HG03354 (cell line): Measurements from ENCODE around the gene UBE2D2.

Experiments
- ATAC-seq: cut with Tn5 transposase; IDR thresholded peaks from one replicate; pipeline ENCODE4 v1.9.1; 2021; ENCODE audit warnings: mild to moderate bottlenecking; ENCODE audit not compliant: unreplicated experiment, poor library complexity, severe bottlenecking

The UBE2D2 gene

DNA sequence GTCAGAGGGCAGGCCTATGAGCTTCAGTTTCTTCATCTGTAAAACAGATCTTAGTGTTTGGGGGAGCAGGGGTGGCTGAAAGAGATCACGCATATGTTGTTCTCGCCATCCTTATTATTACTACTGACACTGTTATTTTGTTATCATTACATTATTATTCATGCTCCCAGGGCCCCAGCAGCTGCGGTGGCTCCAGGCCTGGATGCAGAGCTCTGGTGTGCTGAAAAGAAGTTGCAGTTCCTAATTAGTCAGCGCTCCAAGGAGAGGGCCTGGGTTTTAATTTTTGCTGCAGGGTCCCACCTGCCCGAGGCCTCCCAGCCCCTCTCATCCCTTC is 106.6 kb downstream of the UBE2D2 start:
- ATAC-seq: no peak

DNA sequence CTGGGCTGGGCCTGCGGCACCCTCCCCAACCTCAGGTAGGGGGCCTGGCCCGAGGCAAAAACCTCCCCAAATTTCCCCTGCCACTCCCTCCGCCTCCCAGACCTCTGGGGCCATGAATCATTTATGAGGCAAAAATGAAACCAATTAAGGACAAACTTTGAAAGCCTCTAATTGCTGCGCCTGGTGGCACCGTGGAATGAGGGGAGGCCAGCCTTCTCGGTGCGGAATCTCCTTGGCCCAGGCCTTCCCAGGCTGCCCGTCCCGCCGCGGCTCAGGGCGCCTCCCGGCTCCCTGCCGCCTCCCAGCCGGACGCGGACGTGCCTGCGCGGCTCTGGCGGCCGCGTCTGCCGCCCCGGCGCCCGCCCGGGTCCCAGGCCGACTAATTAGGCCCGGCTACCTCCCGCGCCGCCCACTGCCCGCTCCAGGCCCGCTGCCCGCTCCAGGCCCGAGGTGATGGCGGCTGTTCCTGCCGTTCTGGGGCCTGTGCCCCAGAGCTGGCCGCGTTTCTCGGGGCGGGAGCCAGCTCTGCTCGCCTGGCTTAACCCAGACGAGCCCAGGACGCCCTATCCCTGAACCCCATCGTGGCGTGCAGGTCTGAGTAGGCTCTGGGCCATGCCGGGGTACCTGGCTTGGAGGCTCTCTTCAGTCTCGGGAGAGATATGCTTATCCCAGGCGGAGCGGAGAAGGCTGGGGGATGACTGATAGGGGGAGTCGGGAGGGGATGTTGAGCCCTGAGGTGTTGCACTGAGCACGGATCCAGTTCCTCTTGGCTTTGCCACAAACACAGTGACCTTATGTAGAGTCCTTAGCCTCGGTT is 107.1 kb downstream of the UBE2D2 start:
- ATAC-seq: peak; percentile 8

DNA sequence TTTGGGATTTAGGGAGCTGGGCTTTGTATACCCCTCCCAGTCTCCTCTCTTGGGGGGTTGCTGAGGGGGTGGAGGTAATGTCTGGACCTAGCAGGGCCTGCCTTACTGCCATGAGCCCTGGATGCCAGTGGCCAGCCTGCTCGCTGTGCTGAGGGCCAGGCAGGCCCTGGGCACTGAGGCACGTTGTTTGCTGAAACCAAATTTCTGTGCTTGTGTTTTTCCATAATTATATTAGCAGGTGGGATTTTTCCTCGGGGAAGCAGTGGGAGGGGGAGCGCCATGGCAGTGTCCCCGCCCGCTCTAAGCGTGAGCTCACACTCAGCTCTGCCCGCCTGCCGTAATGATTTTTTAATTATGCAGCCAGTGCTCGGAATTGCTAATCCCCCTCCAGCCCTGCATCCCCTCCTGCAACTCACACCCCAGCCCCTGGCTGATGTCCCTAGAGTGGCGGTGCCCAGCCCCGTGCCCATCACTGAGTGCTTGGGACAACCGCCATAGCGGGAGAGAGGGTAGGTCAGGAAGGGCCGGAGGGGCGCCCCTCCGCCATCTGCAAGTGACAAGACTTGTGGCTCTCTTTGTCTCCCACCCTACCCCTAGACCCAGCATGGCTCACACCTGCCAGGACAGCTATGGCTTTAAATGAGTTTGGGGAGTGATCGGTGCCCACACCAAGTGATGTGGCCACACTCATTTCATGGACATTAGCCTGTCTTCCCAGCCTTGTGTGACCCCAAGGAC is 108.0 kb downstream of the UBE2D2 start:
- ATAC-seq: no peak

DNA sequence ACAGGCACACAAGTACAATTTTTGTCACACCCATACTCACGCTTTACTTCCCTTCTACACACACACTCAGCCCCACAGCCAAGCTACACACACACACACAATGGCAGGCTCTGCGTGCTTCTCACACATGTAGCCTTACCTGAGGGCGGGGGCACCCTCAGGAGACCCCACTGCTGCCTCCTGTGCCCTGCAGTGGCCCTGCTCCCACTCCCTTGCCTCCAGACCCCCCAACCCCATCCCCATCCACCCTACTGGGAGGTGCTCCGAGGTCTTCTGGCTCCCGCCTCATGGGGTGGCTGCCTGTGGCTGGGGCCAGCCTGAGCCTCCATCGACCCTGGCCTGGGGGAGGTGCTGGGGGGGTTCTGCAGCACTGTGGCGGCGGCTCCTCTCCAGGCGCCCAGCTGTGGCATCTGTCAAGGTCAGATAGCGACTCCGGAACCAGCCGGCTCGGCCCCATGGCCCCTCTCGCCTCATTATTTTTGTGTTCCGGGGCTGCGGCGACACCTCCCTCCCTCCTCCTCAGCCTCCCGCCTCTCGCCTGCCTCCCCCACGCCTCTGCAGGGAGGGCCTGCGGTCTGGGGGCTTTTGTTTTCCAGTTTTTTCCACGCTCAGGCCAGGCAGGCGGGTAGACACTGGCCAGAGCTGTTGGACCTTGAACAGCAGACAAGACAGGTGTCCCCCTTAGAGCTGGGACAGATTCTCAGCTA is 108.7 kb downstream of the UBE2D2 start:
- ATAC-seq: peak; percentile 41

DNA sequence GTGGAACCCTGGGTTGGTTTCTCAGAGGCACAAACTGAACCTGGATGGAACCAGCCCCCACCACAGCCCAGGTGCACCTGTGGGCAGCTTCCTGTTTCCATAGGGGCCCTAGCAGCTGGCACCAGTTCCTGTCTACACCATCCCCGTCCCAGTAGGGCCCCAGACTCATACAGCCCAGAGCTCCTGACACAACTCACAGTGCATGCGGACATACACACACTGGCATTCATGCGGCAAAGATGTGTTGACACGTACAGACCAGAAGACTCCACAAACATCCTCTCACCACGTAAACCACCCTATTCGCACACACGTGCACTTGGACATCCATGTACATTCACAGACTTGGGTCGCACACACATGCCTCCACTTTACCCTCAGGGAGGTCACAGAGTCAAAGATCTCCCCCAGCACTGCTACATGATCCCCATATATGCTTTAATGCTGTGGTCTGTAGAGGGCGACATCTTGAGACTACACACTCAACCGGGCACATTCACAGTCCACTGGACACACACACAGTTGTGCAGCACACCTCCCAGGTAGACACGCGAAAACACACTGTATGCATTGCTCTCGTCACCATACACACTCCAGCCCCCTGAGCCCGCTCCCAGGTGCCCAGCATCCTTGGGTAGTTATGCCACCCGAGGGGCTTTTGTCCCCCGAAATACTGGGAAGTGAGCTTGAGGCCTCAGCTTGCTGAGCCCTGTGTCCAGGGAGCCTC is 109.4 kb downstream of the UBE2D2 start:
- peak; percentile 66 for ATAC-seq

DNA sequence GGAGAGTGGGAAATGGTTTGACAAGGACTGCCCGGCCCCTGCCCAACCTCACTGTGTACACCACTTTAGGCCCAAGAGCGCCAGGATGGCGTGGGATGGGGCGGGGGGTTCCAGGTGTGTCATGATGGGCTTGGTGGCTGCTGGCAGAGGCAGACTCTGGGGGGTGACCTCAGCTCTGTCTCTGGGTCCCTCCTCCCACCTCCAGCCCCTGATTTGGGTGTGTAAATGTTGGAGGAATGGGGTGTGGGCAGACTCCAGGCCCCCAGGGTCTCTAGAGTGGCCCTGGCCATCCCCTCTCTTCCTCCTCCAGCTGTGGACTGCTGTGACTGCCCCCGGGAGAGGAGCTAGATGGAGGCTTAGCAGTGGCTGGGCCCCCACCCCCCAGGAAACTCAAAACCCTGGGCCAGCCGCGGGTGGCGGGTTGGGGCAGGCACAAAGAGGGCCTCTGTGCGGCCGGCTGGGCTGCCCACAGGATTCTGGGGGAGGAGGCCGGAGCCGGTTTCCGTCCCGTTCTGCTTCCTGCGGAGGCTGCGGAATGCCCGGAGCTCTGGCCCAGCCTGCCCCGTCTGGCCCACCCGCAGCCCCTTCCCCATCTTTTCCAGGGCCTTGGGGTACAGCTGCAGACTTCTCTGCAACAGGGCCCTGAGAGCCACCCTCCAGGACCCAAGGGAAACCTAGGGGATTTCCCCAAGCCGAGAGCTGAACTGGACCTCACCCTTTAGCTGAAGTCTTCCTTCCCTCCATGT is 110.1 kb downstream of the UBE2D2 start:
- ATAC-seq: no peak

DNA sequence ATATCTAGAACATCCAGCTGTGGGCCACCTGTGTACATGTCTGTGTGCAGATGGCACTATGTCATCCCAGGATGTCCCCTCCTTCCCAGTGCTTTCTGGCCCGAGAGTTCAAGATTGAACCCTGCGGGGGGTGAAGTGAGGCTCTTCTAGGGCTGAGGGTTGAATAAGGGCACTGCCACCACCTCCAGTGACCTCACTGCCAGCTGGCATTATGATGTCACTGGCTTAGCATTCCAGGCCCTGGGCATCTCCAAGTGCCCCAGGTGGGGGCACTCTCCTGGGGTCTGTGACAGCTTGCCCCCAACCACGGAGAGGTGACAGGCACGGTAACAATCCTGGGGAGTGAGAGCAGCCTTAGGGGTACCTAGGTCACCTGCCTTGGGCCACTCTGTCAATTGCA is 114.1 kb downstream of the UBE2D2 start:
- ATAC-seq: no peak

DNA sequence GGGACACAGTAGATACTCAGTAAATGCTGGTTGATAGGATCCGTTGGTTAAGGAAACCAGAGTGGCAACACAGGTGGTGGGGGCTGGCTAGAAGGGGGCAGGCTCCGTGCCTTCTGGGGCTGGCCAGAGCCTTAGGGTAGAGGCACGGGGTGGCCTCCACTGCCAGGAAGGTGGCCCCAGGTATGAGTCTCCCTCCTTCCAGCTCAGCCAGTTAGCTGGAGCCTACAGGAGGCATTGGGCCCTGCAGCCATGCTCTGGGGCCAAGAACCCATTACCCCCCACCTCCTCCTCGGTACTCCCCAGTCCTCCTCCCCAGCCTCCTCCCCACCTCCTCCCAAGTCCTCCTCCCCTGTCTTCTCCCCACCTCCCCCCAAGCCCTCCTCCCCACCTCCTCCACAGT is 114.7 kb downstream of the UBE2D2 start:
- no peak for ATAC-seq

DNA sequence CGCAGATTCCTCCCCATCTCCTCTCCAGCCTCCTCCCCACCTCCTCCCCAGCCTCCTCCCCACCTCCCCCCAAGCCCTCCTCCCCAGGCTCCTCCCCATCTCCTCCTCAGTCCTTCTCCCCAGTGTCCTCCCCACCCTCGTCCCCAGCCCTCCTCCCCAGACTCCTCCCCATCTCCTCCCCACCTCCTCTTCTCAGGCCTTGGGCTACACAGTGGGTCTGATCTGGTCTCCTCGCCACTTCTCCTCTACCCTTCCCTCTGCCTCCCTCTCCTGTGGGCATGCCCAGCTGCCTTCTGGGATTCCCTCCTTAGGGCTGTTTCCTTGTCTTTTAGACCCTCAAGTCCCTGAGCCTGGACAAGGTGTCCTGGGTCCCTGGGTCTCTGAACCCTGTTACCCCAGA is 115.3 kb downstream of the UBE2D2 start:
- ATAC-seq: no peak

DNA sequence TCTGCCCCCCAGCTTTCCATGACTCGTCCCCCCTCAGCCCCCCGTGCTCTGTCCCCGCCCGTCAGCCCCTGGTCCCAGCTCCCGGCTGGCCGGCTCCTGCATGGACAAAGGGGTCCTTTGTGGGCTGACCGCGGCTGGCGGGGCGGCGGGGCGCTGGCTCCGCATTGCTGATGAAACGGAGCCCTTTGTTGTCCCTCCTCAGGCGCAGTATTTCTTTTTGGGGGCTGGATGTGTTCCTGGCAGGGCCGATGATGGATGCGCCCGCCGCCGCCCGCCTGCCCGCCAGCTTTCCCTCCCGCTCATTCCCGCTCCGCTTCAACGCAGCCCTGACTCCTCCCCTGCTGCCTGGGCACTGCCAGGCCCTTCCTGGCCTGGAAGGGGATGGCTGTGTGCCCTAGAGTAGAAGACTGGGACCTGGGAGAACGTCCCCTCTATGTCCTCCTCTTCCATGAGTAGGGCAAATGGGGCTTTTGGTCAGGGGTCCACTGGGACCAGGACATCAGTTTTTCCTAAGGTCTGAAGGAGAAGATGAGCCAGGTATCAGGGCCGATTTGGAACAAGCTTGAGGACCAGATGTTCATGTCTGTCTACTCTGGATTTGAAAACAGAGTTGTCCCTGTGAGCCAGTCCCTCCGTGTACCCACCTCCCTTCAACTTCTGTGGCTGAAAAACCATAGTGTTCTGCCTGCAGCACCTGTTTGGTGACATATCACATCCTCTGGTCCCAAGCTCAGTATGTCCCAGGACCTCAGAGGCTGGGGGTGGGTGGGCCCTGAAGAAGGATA is 116.0 kb downstream of the UBE2D2 start:
- ATAC-seq: no peak
